DOHH2 (cell line): Measurements from ENCODE around the gene GPR21.

Experiments
- CTCF ChIP-seq: fragments of 200-600 bp; sonication (generic); IDR thresholded peaks from one replicate; pipeline ENCODE4 v1.5.1; 2014; ENCODE audit warnings: antibody characterized with exemption, mild to moderate bottlenecking, low read depth, low read length; ENCODE audit not compliant: poor library complexity, severe bottlenecking
- EZH2phosphoT487 ChIP-seq: fragments of 200-600 bp; sonication (generic); IDR thresholded peaks from 2 replicates; pipeline ENCODE4 v1.6.1; 2017; ENCODE audit warnings: borderline replicate concordance, mild to moderate bottlenecking, antibody characterized with exemption, low read length, moderate library complexity, mixed read lengths

GRCh38 chr9:123007269-123007668, 26.2 kb upstream of the GPR21 start:
- no peak for TF ChIP-seq CTCF
- no peak for TF ChIP-seq EZH2phosphoT487
